Activated CD4-positive, alpha-beta T cell treated with anti-CD3 and anti-CD28 coated beads, Interleukin-2, amount 50 U/mL, for 1 hour (primary cell): Measurements from ENCODE around the gene PRAC2.
A peak's percentile ranks its signal among the peaks of the same experiment; 100 is the strongest.
"Not testable (repeated sequence)": the region's sequence is repeated elsewhere in the genome, so short reads cannot be mapped to it uniquely, and the experiment has no call there.

ENCODE experiments used
- DNase-seq: peaks from one replicate; pipeline ENCODE4 v3.0.0-alpha.2; 2020

Gene PRAC2

DNA sequence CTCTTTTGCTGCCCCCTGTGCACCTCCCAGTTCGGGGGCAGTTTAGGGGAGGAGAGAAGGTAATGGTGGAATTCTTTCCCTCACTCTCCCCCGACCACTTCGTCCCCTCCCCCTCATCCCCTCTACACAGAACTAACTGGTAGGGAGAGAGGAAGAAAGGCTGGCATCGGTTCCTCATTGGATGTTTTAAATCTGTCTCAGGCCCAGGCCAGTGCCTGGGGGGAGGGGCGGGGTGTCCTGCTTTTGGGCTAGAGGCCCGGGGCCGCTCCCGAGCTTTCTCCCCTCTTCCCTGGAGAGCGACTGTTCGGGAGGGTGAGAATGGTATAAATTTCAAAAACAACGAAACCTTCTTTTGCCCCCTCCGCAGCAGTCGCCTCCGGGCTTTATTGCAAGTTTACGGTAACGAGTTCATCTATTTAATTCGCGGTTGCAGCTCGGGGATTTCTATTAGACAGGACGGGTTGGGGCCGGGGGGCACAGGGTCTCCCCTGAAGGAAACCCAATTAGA lies at the start of gene PRAC2:
Gene PRAC2 (plus strand): TSS at position 271 of the 508 bp plus-strand sequence. CDS start 1,226 bp downstream, outside the sequence.
- no peak for DNase-seq

- no peak for DNase-seq
Measured at GRCh38 chr17:48676963-48677558, 45.9 kb upstream of the PRAC2 start.

GRCh38 chr17:48678141-48678971 lies 44.6 kb upstream of the PRAC2 start:
- DNase-seq: peak; percentile 69

GRCh38 chr17:48679385-48680096 lies 43.4 kb upstream of the PRAC2 start:
- no peak for DNase-seq

DNA sequence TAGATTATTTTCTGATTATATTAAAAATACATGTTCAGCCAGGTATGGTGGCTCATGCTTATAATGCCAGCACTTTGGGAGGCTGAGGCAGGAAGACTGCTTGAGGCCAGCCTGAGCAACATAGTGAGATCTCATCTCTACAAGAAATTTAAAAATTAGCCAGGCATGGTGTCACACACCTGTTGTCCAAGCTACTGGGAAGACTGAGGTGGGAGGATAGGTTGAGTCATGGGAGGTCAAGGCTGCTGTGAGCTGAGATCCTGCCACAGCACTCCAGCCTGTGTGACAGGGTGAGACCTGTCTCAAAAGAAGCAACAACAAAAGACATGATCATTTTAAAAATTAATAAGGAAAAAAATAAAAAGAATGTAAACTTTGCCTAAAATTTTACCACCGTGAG lies 41.4 kb upstream of the PRAC2 start:
- no peak for DNase-seq

- DNase-seq: no peak
Measured at GRCh38 chr17:48690655-48691054, 32.3 kb upstream of the PRAC2 start.

- no peak for DNase-seq
Measured at GRCh38 chr17:48692049-48692448, 30.9 kb upstream of the PRAC2 start.

DNA sequence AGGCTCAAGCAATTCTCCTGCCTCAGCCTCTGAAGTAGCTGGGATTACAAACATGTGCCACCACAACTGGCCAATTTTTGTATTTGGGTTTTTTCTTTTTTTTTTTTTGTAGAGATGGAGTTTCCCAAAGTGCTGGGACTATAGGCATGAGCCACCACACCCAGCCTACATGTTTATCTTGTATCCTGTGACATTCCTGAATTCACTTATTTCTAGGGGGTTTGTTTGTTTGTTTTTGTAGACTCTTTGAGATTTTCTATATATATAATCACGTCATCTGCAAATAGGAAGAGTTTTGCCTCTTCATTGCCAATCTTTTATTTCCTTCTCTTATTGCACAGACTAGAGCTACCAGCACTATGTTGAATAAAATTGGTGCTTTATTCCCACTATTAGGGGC lies 29.8 kb upstream of the PRAC2 start:
- no peak for DNase-seq

GRCh38 chr17:48701864-48702532 lies 21.0 kb upstream of the PRAC2 start:
- DNase-seq: no peak

GRCh38 chr17:48704361-48705248 lies 18.4 kb upstream of the PRAC2 start:
- no peak for DNase-seq

GRCh38 chr17:48711128-48711527 lies 11.9 kb upstream of the PRAC2 start:
- DNase-seq: no peak

DNA sequence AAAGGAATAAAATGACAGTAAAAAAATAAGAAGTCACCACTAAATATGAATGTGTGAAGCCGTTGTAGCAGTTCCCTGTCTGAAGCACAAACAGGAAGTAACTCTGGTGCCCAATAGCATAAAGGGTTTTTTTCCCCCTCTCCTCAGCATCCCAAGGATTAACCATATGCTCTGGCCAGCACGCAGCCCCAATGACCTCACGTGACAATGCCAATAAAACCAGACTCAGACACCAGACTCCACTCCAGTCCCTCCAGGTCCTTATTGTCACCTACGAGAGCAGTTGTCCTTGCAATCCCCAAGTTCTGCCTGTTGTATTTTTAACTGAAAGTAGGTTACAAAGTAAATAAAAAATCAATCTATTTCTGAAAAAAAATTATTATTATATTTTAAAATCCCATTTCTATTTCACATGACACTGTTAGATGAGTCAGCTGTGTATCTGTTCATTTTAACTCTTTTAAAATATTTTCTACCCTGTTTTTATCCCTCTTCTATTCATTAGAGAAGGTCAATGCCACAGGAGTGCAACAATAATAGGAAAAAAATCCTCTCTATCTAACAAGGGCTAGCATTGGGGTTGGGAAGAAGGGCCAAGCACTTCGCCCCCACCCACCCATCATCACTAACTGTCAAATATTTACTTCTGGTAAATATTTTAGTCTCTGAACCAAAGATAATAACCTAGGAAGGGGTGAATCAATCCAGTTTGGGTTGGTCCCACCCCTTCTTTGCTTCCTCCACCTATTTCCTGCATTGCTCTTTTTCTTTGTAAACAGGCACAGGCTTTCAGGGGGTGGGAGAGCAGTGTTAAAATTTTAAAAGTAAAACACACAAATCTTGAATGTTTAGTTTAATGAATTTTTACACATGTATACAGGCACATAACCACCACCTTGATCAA lies 7.2 kb upstream of the PRAC2 start:
- no peak for DNase-seq

DNA sequence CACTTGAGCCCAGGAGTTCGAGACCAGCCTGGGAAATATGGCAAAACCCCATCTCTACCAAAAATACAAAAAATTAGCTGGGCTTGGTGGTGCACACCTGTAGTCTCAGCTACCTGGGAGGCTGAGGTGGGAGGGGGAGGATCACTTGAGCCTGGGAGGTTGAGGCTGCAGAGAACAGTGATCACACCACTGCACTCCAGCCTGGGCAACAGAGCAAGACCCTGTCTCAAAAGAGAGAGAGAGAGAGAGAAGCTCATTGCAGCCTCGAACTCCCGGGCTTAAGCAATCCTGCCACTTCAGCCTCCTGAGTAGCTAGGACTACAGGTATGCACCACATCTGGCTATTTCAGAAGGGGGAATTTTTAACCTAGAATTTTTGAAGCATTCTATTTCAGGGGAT lies 6.4 kb upstream of the PRAC2 start:
- not testable (repeated sequence) for DNase-seq

- no peak for DNase-seq
Measured at GRCh38 chr17:48717367-48718226, 5.4 kb upstream of the PRAC2 start.

DNA sequence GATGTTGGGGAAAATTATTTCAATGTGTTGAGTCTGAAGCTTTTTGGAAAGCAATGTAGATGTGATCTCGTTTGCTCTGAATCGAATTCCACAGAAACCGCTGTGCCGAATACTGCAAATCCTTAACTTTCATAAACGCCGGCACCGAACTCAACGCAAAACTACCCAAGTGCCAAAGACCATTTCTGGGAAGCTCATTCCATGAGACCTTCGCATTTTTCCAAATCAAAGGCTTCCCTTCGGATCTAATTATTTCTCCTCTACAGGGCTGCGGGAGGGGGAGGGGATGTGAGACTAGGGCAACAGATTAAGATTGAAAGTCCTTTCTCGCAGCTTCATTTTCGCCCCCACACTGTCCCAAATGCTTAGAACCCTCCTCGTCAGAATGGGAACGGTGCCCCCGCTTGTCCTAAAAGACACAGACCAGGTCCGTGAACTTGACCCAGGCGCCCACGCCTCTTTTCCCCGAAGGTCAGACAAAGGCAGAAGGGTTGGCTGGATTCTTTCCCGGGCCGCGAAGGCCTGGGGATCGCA lies 4.7 kb upstream of the PRAC2 start:
- no peak for DNase-seq

- no peak for DNase-seq
Measured at GRCh38 chr17:48718761-48719641, 4.0 kb upstream of the PRAC2 start.

DNA sequence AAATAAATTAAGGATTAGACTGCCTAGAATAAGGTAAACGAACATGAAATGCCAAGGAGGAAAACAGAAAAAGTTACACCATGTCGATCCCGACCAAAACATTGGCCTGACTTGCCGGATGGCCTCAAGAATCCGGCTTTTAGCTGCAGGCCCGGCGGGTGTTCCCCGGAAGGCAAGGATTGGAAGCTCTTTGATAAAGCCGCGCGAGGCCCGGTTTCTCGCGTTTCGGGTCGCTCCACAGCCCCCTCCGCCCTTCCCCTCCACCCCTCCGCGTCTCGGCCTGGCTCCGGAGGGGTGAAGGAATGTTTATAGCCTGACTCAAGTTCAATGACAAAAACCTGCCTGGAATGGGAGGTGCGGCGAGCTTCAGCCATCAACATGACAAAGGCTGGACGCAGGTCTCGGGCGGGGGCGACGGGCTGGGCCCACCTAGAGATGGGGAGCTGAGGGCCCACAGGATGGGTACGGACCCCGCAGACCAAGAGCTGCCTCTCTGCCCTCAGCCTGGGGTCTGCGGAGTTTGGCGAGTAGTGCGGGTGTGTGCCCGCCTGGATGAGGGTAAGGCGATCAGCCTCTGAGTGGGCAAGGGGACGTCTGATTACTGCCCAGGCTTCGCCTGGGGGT lies 3.2 kb upstream of the PRAC2 start:
- DNase-seq: no peak
